ENCODE results near the gene OSER1. TPM values are rescaled to one million over a fixed set of nuclear protein-coding genes. Genes with fewer than 3 reads are reported as not detected.

OSER1 gene
- total RNA-seq, 1 experiment from 2014 or later = 35.7 TPM

- Mint-ChIP-seq H3K4me3 (no peak overlapping the region), H3K36me3 (ENCODE audit: insufficient read depth in 1 of 3, low read depth in 3 of 3) (no peaks in the 10 kb centered on the region; a peak in 3 of 7 replicates), H3K9me3 (peaks cover 0 to 2% of the 10 kb centered on the region in 2 experiments; a peak in 2 of 5 replicates), H3K27me3 (ENCODE audit: low read depth) (no peaks in the 10 kb centered on the region), H3K27ac (no peak overlapping the region), H3K4me1 (peaks cover 39 to 45% of the 10 kb centered on the region in 2 experiments)
- Histone ChIP-seq H3K27ac (ENCODE audit: insufficient read length, low read depth, low read length) (no peak overlapping the region), H2BK12ac (ENCODE audit: insufficient read length, low read depth, low read length) (no peak overlapping the region), H2BK20ac (ENCODE audit: low read depth, low read length, poor library complexity, severe bottlenecking) (no peak overlapping the region), H3K56ac (ENCODE audit: insufficient read length, low read depth, low read length) (no peak overlapping the region), H3K9ac (ENCODE audit: extremely low read depth, insufficient read length, low read length) (no peak overlapping the region), H2AFZ (ENCODE audit: low read length) (no peak overlapping the region), H4K5ac (ENCODE audit: insufficient read length, low read depth, low read length) (no peak overlapping the region), H3T11ph (ENCODE audit: low read length) (no peak overlapping the region), H2AK5ac (ENCODE audit: insufficient read length, low read length) (no peak overlapping the region), H3K4me1 (ENCODE audit: insufficient read depth, low read length) (peaks cover 3% of the 10 kb centered on the region; the same call in 1 of the 2 replicates), H3K23me2 (ENCODE audit: insufficient read length, low read depth, low read length, poor library complexity, severe bottlenecking) (peaks cover 15% of the 10 kb centered on the region), H2BK15ac (ENCODE audit: low read depth, low read length) (no peak overlapping the region), H3K23ac (ENCODE audit: insufficient read length, low read depth, low read length) (no peak overlapping the region), H3K27me3 (ENCODE audit: insufficient read depth, low read length) (no peaks in the 10 kb centered on the region), H3K4ac (ENCODE audit: low read depth, low read length) (no peak overlapping the region), H3K14ac (ENCODE audit: insufficient read depth, low read length) (no peak overlapping the region), H3K79me2 (ENCODE audit: insufficient read depth, low read length) (peaks cover 19% of the 10 kb centered on the region), H3K18ac (ENCODE audit: insufficient read length, low read depth, low read length) (no peak overlapping the region), H4K91ac (ENCODE audit: insufficient read length, low read depth, low read length) (no peak overlapping the region), H3K4me2 (ENCODE audit: insufficient read depth, insufficient read length, low read length) (no peak overlapping the region), H2BK120ac (ENCODE audit: low read depth, low read length, poor library complexity, severe bottlenecking) (no peak overlapping the region), H4K8ac (replicated peaks; ENCODE audit: insufficient read length, low read depth, low read length) (no peak overlapping the region), H3K9me3 (ENCODE audit: control insufficient read depth, low read depth, low read length) (no peaks in the 10 kb centered on the region), H3K79me1 (ENCODE audit: insufficient read depth, low read depth, low read length, poor library complexity, severe bottlenecking) (no peaks in the 10 kb centered on the region), H2BK5ac (ENCODE audit: insufficient read length, low read length) (no peak overlapping the region), H4K20me1 (ENCODE audit: control insufficient read depth, insufficient read depth, insufficient read length) (no peaks in the 10 kb centered on the region)
- WGBS (ENCODE audit: extremely low coverage, insufficient read length, low lambda C conversion rate) = no CpG with 5 or more reads among the region's 4 CpGs
- DNase-seq = no peak
- no peak for TF ChIP-seq CTCF (conservative IDR thresholded peaks at IDR 0.05)
These were observed 2.2 kb upstream of the OSER1 start for GRCh38 chr20:44212792-44213191.
